C4-2B (cell line): Measurements from ENCODE around the gene TSR3.

ENCODE experiments used
- CTCF ChIP-seq: fragments of 450-650 bp; conservative IDR thresholded peaks from 2 replicates; pipeline ENCODE4 v1.5.1; 2017; ENCODE audit warnings: mild to moderate bottlenecking
- ZFX ChIP-seq: fragments of 450-650 bp; IDR thresholded peaks from 2 replicates; pipeline ENCODE4 v1.6.1; 2017

- TF ChIP-seq CTCF (no peak), ZFX (no peak)
Observed at GRCh38 chr16:1349351-1349750, 2.3 kb downstream of the TSR3 start.
